ENCODE results near the gene ATL1.

Gene ATL1

DNA sequence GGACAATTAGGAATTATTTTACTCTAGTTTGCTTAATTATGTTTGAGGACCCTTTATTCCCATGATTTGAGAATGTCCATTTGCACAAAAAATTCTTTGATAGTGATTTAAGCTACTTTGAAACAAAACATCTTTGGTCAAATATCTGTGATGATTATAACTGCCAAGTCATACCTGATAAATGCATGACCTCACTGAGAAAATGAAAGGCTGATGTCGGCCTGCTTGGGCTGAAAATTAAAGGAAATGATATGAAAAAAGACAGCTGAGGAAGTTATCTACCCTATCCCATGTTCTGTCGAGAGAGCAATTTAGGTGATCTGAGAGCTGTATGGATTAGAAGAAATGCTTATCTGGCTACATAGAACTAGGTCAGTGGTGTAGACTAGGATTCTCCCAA, 43.6 kb downstream of the ATL1 start:
- Histone ChIP-seq H3K36me3 (ENCODE audit: control insufficient read depth in 2 of 2, insufficient read depth in 2 of 2, low read length in 2 of 2) (no peaks in the 10 kb centered on the region), H3K9me3 (ENCODE audit: control insufficient read depth in 2 of 2, low read length in 2 of 2) (no peaks in the 10 kb centered on the region), H3K4me3 (ENCODE audit: low read length in 2 of 2) (no peak overlapping the region), H3K9ac (ENCODE audit: low read length in 2 of 2) (no peak overlapping the region), H3K27me3 (ENCODE audit: control insufficient read depth in 1 of 2, insufficient read depth in 2 of 2, low read length in 2 of 2) (no peaks in the 10 kb centered on the region), H3K4me1 (ENCODE audit: control insufficient read depth, insufficient read depth, low read length) (no peaks in the 10 kb centered on the region), H3K27ac (ENCODE audit: low read length) (no peak overlapping the region)

DNA sequence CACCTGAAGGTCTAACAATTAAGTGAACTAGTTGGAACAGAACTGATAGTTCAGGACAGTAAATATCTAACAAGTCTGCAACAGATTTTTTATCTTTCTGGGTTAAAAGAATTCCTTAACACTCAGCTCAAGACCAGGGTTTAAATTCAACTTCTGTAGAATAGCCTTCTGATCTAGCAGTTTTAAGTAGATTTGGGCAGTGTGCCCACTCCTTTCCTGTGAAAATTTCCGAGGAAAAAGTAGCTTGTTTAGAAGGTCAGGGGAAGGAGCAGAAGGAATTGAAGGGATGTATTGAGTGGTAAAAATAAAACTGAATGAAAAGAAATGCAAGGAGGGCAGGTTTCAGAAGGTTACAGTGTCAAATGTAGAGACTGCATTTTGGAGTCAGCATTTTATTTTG, 45.8 kb downstream of the ATL1 start:
- H3K4me1 ChIP-seq (ENCODE audit: control insufficient read depth, insufficient read depth, low read length): no peaks in the 10 kb centered on the region
- no peak overlapping the region for H3K27ac ChIP-seq (ENCODE audit: low read length)
- no peaks in the 10 kb centered on the region for H3K36me3 ChIP-seq (ENCODE audit: control insufficient read depth in 2 of 2, insufficient read depth in 2 of 2, low read length in 2 of 2)
- no peak overlapping the region for H3K9ac ChIP-seq (ENCODE audit: low read length in 2 of 2)
- no peak overlapping the region for H3K4me3 ChIP-seq (ENCODE audit: low read length in 2 of 2)
- no peaks in the 10 kb centered on the region for H3K9me3 ChIP-seq (ENCODE audit: control insufficient read depth in 2 of 2, low read length in 2 of 2)
- no peaks in the 10 kb centered on the region for H3K27me3 ChIP-seq (ENCODE audit: control insufficient read depth in 1 of 2, insufficient read depth in 2 of 2, low read length in 2 of 2)

DNA sequence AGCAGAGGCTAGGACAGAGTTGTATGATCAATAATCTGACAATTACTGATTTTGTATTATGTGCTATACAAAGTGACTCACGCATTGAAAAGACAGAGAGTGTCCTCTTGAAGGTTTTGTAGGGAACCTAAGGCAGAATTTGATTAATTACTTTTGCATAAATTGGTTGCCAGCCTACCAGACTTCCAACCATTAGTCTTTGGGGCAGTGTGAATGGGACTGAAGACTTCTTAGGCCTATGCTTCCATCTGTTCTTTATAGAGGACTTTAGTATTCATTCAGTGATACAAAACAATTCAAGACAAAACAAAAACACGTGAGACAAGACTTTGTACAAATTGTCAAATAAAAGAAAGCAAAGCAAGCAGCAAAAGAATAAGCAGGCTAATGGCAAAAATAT, 46.5 kb downstream of the ATL1 start:
- H3K9me3 ChIP-seq (ENCODE audit: control insufficient read depth in 2 of 2, low read length in 2 of 2): no peaks in the 10 kb centered on the region
- H3K4me3 ChIP-seq (ENCODE audit: low read length in 2 of 2): no peak overlapping the region
- H3K36me3 ChIP-seq (ENCODE audit: control insufficient read depth in 2 of 2, insufficient read depth in 2 of 2, low read length in 2 of 2): no peaks in the 10 kb centered on the region
- H3K4me1 ChIP-seq (ENCODE audit: control insufficient read depth, insufficient read depth, low read length): no peaks in the 10 kb centered on the region
- no peak overlapping the region for H3K9ac ChIP-seq (ENCODE audit: low read length in 2 of 2)
- H3K27me3 ChIP-seq (ENCODE audit: control insufficient read depth in 1 of 2, insufficient read depth in 2 of 2, low read length in 2 of 2): no peaks in the 10 kb centered on the region
- H3K27ac ChIP-seq (ENCODE audit: low read length): no peak overlapping the region

DNA sequence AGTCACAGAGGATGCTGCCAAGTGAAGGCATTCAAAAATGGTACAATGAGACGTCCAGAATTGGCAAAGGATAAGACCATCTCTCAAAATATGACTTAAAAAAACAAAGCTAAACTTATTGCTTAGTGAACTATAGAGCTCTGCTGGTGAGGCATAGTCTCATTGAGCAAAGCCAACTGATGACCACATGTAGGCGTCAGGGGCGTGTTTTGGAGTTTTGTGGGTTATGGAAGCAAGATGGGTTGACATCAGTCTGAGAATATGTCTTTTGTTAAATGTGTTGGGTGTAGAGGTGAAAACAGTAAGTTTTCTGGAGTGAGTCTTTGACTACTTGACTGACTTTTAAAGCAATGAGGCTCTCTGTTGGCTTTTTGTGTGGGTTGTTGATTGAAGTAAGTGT, 47.2 kb downstream of the ATL1 start:
- no peaks in the 10 kb centered on the region for H3K4me1 ChIP-seq (ENCODE audit: control insufficient read depth, insufficient read depth, low read length)
- H3K27me3 ChIP-seq (ENCODE audit: control insufficient read depth in 1 of 2, insufficient read depth in 2 of 2, low read length in 2 of 2): no peaks in the 10 kb centered on the region
- no peaks in the 10 kb centered on the region for H3K36me3 ChIP-seq (ENCODE audit: control insufficient read depth in 2 of 2, insufficient read depth in 2 of 2, low read length in 2 of 2)
- H3K9ac ChIP-seq (ENCODE audit: low read length in 2 of 2): no peak overlapping the region
- H3K27ac ChIP-seq (ENCODE audit: low read length): no peak overlapping the region
- no peak overlapping the region for H3K4me3 ChIP-seq (ENCODE audit: low read length in 2 of 2)
- H3K9me3 ChIP-seq (ENCODE audit: control insufficient read depth in 2 of 2, low read length in 2 of 2): no peaks in the 10 kb centered on the region

DNA sequence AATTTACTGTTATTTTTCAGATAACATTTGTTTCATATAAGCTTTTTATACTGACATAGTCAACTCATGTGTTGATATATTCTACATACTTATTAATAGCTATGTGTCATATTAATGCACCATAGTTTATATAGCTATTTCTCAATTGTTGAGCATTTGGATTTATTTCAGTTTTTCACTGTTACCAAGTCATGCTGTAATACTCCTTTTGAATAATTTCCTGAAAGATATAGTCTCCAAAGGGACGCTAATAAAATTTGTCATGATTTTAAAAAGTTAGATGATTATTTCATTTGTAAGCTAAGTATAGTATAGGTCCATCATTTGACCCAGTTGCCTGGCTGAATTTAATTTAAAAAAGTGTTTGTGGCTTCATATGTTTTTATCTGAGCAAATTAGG, 47.8 kb downstream of the ATL1 start:
- Histone ChIP-seq H3K9me3 (ENCODE audit: control insufficient read depth in 2 of 2, low read length in 2 of 2) (no peaks in the 10 kb centered on the region), H3K4me1 (ENCODE audit: control insufficient read depth, insufficient read depth, low read length) (no peaks in the 10 kb centered on the region), H3K9ac (ENCODE audit: low read length in 2 of 2) (no peak overlapping the region), H3K36me3 (ENCODE audit: control insufficient read depth in 2 of 2, insufficient read depth in 2 of 2, low read length in 2 of 2) (no peaks in the 10 kb centered on the region), H3K4me3 (ENCODE audit: low read length in 2 of 2) (no peak overlapping the region), H3K27me3 (ENCODE audit: control insufficient read depth in 1 of 2, insufficient read depth in 2 of 2, low read length in 2 of 2) (no peaks in the 10 kb centered on the region), H3K27ac (ENCODE audit: low read length) (no peak overlapping the region)

DNA sequence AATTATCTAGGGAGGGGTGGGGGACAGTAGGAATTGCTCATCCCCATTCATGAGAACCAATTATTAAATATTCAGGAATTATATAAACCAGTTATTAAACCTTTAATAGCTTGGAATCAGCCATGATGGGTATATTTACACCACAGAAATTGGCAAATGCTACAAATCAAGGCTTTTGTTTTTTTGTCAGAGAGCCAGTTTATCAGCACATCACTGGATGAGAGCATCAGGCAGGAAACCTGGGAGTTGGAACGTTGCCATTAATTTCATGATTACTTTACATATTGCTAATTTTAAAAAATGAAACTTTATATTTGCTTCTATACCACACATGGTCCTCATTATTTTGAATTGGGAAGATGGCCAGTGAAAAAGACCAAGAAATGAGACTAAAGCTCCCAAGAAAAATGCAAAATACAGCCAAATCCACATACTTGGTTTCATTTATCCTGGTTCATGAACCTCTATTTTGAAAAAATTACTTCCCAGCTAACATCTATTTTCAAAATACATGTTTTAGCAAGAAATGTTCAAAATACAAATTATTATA, 48.4 kb downstream of the ATL1 start:
- H3K27ac ChIP-seq (ENCODE audit: low read length): no peak overlapping the region
- no peaks in the 10 kb centered on the region for H3K4me1 ChIP-seq (ENCODE audit: control insufficient read depth, insufficient read depth, low read length)
- H3K36me3 ChIP-seq (ENCODE audit: control insufficient read depth in 2 of 2, insufficient read depth in 2 of 2, low read length in 2 of 2): no peaks in the 10 kb centered on the region
- no peaks in the 10 kb centered on the region for H3K27me3 ChIP-seq (ENCODE audit: control insufficient read depth in 1 of 2, insufficient read depth in 2 of 2, low read length in 2 of 2)
- H3K9me3 ChIP-seq (ENCODE audit: control insufficient read depth in 2 of 2, low read length in 2 of 2): no peaks in the 10 kb centered on the region
- H3K4me3 ChIP-seq (ENCODE audit: low read length in 2 of 2): no peak overlapping the region
- no peak overlapping the region for H3K9ac ChIP-seq (ENCODE audit: low read length in 2 of 2)

DNA sequence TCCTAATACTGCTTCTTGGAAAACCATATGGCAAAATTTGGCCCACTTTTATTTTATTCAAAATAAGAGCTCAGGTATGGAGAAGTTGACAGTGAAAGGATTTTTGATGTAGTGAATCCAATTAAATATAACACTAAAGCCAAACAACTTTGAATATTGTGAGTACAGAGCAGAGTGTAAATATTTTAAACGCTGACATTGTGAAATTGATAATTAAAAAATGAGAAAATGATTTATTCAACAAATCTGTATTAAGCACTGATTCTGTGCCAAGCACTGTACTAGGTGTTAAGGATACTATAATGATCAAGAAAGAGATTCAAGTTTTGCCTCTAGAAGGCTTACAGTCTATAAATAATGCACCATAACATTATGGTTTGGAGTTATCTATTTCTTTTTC, 50.5 kb downstream of the ATL1 start:
- Histone ChIP-seq H3K4me1 (ENCODE audit: control insufficient read depth, insufficient read depth, low read length) (no peaks in the 10 kb centered on the region), H3K4me3 (ENCODE audit: low read length in 2 of 2) (no peak overlapping the region), H3K36me3 (ENCODE audit: control insufficient read depth in 2 of 2, insufficient read depth in 2 of 2, low read length in 2 of 2) (peaks cover 0 to 8% of the 10 kb centered on the region in 2 donors), H3K9ac (ENCODE audit: low read length in 2 of 2) (no peak overlapping the region), H3K27me3 (ENCODE audit: control insufficient read depth in 1 of 2, insufficient read depth in 2 of 2, low read length in 2 of 2) (no peaks in the 10 kb centered on the region), H3K27ac (ENCODE audit: low read length) (no peak overlapping the region), H3K9me3 (ENCODE audit: control insufficient read depth in 2 of 2, low read length in 2 of 2) (no peaks in the 10 kb centered on the region)

DNA sequence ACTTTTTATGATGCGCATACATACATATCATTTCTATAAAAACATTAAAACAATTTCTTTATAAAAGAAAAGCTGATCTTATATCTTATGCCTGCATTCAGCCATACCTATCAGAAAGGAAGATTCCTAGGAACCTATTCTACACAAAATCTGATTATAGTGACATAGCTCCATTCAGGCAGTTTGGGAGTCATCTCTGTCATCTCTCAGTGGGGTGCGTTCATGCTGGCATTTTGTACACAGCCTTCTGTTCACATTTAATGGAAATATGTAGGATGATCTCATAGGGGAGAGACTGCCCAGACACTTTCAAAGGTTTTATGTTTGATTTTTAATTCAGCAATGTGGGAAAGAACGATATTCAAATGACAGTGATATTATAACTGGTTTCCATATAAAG, 52.9 kb downstream of the ATL1 start:
- Histone ChIP-seq H3K4me1 (ENCODE audit: control insufficient read depth, insufficient read depth, low read length) (no peaks in the 10 kb centered on the region), H3K9me3 (ENCODE audit: control insufficient read depth in 2 of 2, low read length in 2 of 2) (no peaks in the 10 kb centered on the region), H3K27ac (ENCODE audit: low read length) (no peak overlapping the region)

DNA sequence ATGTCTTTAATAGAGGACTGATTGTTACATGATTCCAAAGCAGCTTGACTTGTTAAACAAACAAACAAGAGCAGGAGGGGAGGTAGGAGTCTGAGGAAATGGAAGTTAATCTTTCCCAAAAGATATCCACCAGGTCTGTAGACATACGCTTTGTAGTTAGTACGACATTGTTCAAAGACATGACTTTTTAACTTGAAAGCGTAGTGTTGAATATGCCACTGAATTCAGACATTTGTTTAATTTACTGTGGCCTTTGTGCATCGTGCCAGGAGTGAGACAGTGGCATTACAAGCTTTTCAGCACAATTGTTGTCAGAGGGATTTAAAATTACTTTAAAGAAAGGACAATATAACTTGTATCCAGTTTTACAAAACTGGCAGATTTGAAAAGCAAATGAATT, 55.1 kb downstream of the ATL1 start:
- H3K4me1 ChIP-seq (ENCODE audit: control insufficient read depth, insufficient read depth, low read length): no peaks in the 10 kb centered on the region
- H3K4me3 ChIP-seq (ENCODE audit: low read length in 2 of 2): no peak overlapping the region
- H3K9me3 ChIP-seq (ENCODE audit: control insufficient read depth in 2 of 2, low read length in 2 of 2): no peaks in the 10 kb centered on the region

More for the DNA sequence above, 52.9 kb downstream of the ATL1 start:
- Histone ChIP-seq H3K9ac (ENCODE audit: low read length in 2 of 2) (no peak overlapping the region), H3K36me3 (ENCODE audit: control insufficient read depth in 2 of 2, insufficient read depth in 2 of 2, low read length in 2 of 2) (peaks cover 11 to 12% of the 10 kb centered on the region in 2 donors), H3K4me3 (ENCODE audit: low read length in 2 of 2) (no peak overlapping the region), H3K27me3 (ENCODE audit: control insufficient read depth in 1 of 2, insufficient read depth in 2 of 2, low read length in 2 of 2) (no peaks in the 10 kb centered on the region)

DNA sequence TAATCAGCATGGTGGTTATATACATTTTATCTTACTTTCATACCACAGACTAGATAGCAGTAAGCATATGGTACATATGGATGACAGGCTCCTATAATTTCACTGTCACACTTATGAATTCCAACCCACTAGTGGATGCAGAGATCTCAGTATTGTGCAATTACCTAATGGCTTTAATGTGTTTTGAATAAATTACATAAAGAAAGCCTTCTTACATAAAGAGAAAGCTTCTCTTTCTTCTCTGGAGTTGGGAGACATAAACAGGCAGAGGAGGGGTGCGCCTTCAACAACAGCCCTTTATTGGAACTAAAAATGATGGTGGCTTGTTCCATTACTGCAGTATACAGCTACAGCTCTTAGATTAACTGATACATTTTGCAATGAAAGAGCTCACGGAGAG, 55.6 kb downstream of the ATL1 start:
- no peaks in the 10 kb centered on the region for H3K9me3 ChIP-seq (ENCODE audit: control insufficient read depth in 2 of 2, low read length in 2 of 2)
- H3K4me1 ChIP-seq (ENCODE audit: control insufficient read depth, insufficient read depth, low read length): no peaks in the 10 kb centered on the region
- H3K9ac ChIP-seq (ENCODE audit: low read length in 2 of 2): no peak overlapping the region
- H3K4me3 ChIP-seq (ENCODE audit: low read length in 2 of 2): no peak overlapping the region
- H3K27me3 ChIP-seq (ENCODE audit: control insufficient read depth in 1 of 2, insufficient read depth in 2 of 2, low read length in 2 of 2): no peaks in the 10 kb centered on the region
- H3K27ac ChIP-seq (ENCODE audit: low read length): no peak overlapping the region
- H3K36me3 ChIP-seq (ENCODE audit: control insufficient read depth in 2 of 2, insufficient read depth in 2 of 2, low read length in 2 of 2): peaks cover 11 to 12% of the 10 kb centered on the region in 2 donors

More for the DNA sequence above, 55.1 kb downstream of the ATL1 start:
- Histone ChIP-seq H3K36me3 (ENCODE audit: control insufficient read depth in 2 of 2, insufficient read depth in 2 of 2, low read length in 2 of 2) (peaks cover 11 to 12% of the 10 kb centered on the region in 2 donors), H3K9ac (ENCODE audit: low read length in 2 of 2) (no peak overlapping the region), H3K27ac (ENCODE audit: low read length) (no peak overlapping the region), H3K27me3 (ENCODE audit: control insufficient read depth in 1 of 2, insufficient read depth in 2 of 2, low read length in 2 of 2) (no peaks in the 10 kb centered on the region)

DNA sequence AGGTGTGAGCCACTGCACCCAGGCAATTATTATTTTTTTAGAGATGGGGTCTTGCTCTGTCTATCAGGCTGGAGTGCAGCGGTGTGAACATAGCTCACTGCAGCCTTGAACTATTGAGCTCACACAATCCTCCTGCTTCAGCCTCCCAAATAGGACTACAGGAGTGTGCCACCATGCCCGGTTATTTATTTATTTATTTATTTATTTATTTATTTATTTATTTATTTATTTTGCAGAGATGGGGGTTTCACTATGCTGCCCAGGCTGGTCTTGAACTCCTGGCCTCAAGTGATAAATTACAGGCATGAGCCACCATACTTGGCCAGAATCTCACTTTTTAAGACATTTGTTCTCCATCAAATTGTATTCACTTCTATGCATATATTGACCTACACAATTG, 56.3 kb downstream of the ATL1 start:
- Histone ChIP-seq H3K27me3 (ENCODE audit: control insufficient read depth in 1 of 2, insufficient read depth in 2 of 2, low read length in 2 of 2) (no peaks in the 10 kb centered on the region), H3K36me3 (ENCODE audit: control insufficient read depth in 2 of 2, insufficient read depth in 2 of 2, low read length in 2 of 2) (peaks cover 11 to 12% of the 10 kb centered on the region in 2 donors), H3K9ac (ENCODE audit: low read length in 2 of 2) (no peak overlapping the region), H3K4me1 (ENCODE audit: control insufficient read depth, insufficient read depth, low read length) (no peaks in the 10 kb centered on the region), H3K4me3 (ENCODE audit: low read length in 2 of 2) (no peak overlapping the region), H3K27ac (ENCODE audit: low read length) (no peak overlapping the region), H3K9me3 (ENCODE audit: control insufficient read depth in 2 of 2, low read length in 2 of 2) (no peaks in the 10 kb centered on the region)

Data from stomach smooth muscle (tissue), 2 donors.